Fibroblast of pulmonary artery (primary cell): ENCODE measurements around the gene AGR3.

Source experiments
- DNase-seq: peaks from one replicate; pipeline ENCODE4 v3.0.0-alpha.2; 2010; ENCODE audit warnings: low read depth
- H3K4me3 ChIP-seq: replicated peaks from 2 replicates; pipeline ENCODE4 v1.5.1; 2011; ENCODE audit warnings: low read depth, mild to moderate bottlenecking, control low read depth, low read length, moderate library complexity
- CTCF ChIP-seq: IDR thresholded peaks from 2 replicates; pipeline ENCODE4 v1.5.1; 2011; ENCODE audit warnings: mild to moderate bottlenecking, control low read depth, low read length, inconsistent platforms; ENCODE audit errors: missing control alignments

AGR3 gene

GRCh38 chr7:16840094-16840493, 41.7 kb downstream of the AGR3 start:
- TF ChIP-seq CTCF = no peak
- no peak for DNase-seq
- H3K4me3 ChIP-seq = no peak overlapping the region

GRCh38 chr7:16839646-16840045, 42.1 kb downstream of the AGR3 start:
- DNase-seq = no peak
- TF ChIP-seq CTCF = no peak
- no peak overlapping the region for H3K4me3 ChIP-seq

- no peak overlapping the region for H3K4me3 ChIP-seq
- no peak for TF ChIP-seq CTCF
- no peak for DNase-seq
Observed at GRCh38 chr7:16838891-16839290, 42.9 kb downstream of the AGR3 start.

- no peak for DNase-seq
- H3K4me3 ChIP-seq = no peak overlapping the region
- TF ChIP-seq CTCF = no peak
Observed at GRCh38 chr7:16838386-16838785, 43.4 kb downstream of the AGR3 start.

- no peak for DNase-seq
- no peak overlapping the region for H3K4me3 ChIP-seq
- TF ChIP-seq CTCF = no peak
Observed at GRCh38 chr7:16836481-16836880, 45.3 kb downstream of the AGR3 start.

- no peak overlapping the region for H3K4me3 ChIP-seq
- TF ChIP-seq CTCF = no peak
- DNase-seq = no peak
Observed at GRCh38 chr7:16833373-16833772, 48.4 kb downstream of the AGR3 start.

GRCh38 chr7:16826060-16826459, 55.7 kb downstream of the AGR3 start:
- no peak for DNase-seq
- no peak overlapping the region for H3K4me3 ChIP-seq
- TF ChIP-seq CTCF = no peak
